ENCODE results near the gene PJA2.

- no peak for TF ChIP-seq CTCF (IDR thresholded peaks at IDR 0.05; ENCODE audit: low read depth, low read length, poor library complexity, severe bottlenecking)
- no peak for TF ChIP-seq EZH2phosphoT487 (IDR thresholded peaks at IDR 0.05; ENCODE audit: borderline replicate concordance, low read length)
These were observed 57.5 kb downstream of the PJA2 start for GRCh38 chr5:109351988-109352864.
